GM12878 (cell line): Measurements from ENCODE around the gene SORCS1. TPM values are rescaled to one million over a fixed set of nuclear protein-coding genes. Genes with fewer than 3 reads are reported as not detected.

Source experiments
- ATAC-seq: fragments of 200-7000 bp; cut with Tn5 transposase; 3 replicates; pipeline ENCODE4 v1.9.1; 2020; ENCODE audit warnings: mild to moderate bottlenecking, moderate library complexity
- BruUV-seq: library from RNA; stranded (reverse); fragments of 400-500 nt; replicated peaks from 2 replicates; lab custom pipeline; 2021; lab: Mats Ljungman, UMichigan
- CTCF ChIA-PET: fragments of 300-600 bp; sonication (Branson Sonifier 250); formaldehyde crosslinking; extraction: SDS; loops from one replicate; lab custom pipeline; 2021; ENCODE audit warnings: inconsistent platforms; lab: Yijun Ruan, JAX
- POLR2A ChIA-PET: fragments of 350-600 bp; formaldehyde crosslinking; extraction: SDS; loops from one replicate; lab custom pipeline; 2021; ENCODE audit warnings: inconsistent platforms; lab: Charles Lee
- RAD21 ChIA-PET: fragments of 300-600 bp; sonication (Branson Sonifier 250); formaldehyde crosslinking; loops from one replicate; lab custom pipeline; 2023; ENCODE audit warnings: antibody characterized with exemption; ENCODE audit not compliant: unreplicated experiment; lab: Charles Lee
- SMC1A ChIA-PET: fragments of 300-600 bp; sonication (Branson Sonifier 250); formaldehyde crosslinking; loops from one replicate; lab custom pipeline; 2023; ENCODE audit not compliant: unreplicated experiment, uncharacterized antibody; lab: Charles Lee
- DNase-seq: peaks from one replicate; pipeline ENCODE4 v3.0.0-alpha.2; 2011; ENCODE audit warnings: low read depth, low spot score
- FAIRE-seq: peaks from 3 replicates; lab custom pipeline; 2011; peaks lifted over from hg19 to GRCh38; lab: Jason Lieb, UNC
- H2AFZ ChIP-seq: 2 replicates; pipeline ENCODE4 v1.6.0; 2011; ENCODE audit warnings: low read depth, low read length, control low read depth; ENCODE audit not compliant: control insufficient read depth
- H3K27ac ChIP-seq: 2 replicates; pipeline ENCODE4 v1.5.1; 2011; ENCODE audit warnings: control low read depth; ENCODE audit not compliant: control insufficient read depth, insufficient read depth
- H3K27me3 ChIP-seq, 2 experiments: replicated peaks in 1 of 2; 2 replicates each; pipeline versions ENCODE4 v1.6.0 to v1.6.1; 2011; ENCODE audit warnings: low read length in 1 of 2; ENCODE audit not compliant: control insufficient read depth in 2 of 2, insufficient read depth in 2 of 2
- H3K36me3 ChIP-seq, 2 experiments: 2 replicates each; pipeline ENCODE4 v1.5.1; 2011; ENCODE audit warnings: low read length in 1 of 2; ENCODE audit not compliant: control insufficient read depth in 2 of 2, insufficient read depth in 2 of 2
- H3K4me1 ChIP-seq: 2 replicates; pipeline ENCODE4 v1.6.1; 2011; ENCODE audit warnings: mild to moderate bottlenecking, low read length, moderate library complexity, mixed read lengths; ENCODE audit not compliant: control insufficient read depth, insufficient read depth
- H3K4me2 ChIP-seq: 2 replicates; pipeline ENCODE4 v1.6.0; 2011; ENCODE audit warnings: control low read depth; ENCODE audit not compliant: control insufficient read depth, insufficient read depth
- H3K4me3 ChIP-seq: fragments of 200-600 bp; sonication (generic); 2 replicates; pipeline ENCODE4 v1.5.1; 2016
- H3K79me2 ChIP-seq: 2 replicates; pipeline ENCODE4 v1.6.0; 2011; ENCODE audit warnings: low read length; ENCODE audit not compliant: control insufficient read depth, insufficient read depth
- H3K9ac ChIP-seq: 2 replicates; pipeline ENCODE4 v1.8.0; 2011; ENCODE audit warnings: low read length, control low read depth, mixed read lengths; ENCODE audit not compliant: control insufficient read depth, insufficient read depth
- H3K9me3 ChIP-seq: replicated peaks from 3 replicates; pipeline ENCODE4 v1.5.1; 2011; ENCODE audit warnings: mild to moderate bottlenecking, low read length; ENCODE audit not compliant: control insufficient read depth, insufficient read depth
- H4K20me1 ChIP-seq: 2 replicates; pipeline ENCODE4 v1.6.0; 2011; ENCODE audit not compliant: control insufficient read depth, insufficient read depth
- BHLHE40 ChIP-seq, 2 experiments: fragments of 450-650 bp in 1 of 2; IDR thresholded peaks; 2 replicates each; pipeline ENCODE4 v1.6.1; 2011 to 2017; ENCODE audit warnings: low read depth in 2 of 2, borderline replicate concordance in 1 of 2, improper control_type of control experiment in 1 of 2, low read length in 1 of 2, mild to moderate bottlenecking in 1 of 2
- LARP7 ChIP-seq: fragments of 450-650 bp; IDR thresholded peaks from 2 replicates; pipeline ENCODE4 v1.6.1; 2017; ENCODE audit warnings: mild to moderate bottlenecking
- MTA3 ChIP-seq: IDR thresholded peaks from 2 replicates; pipeline ENCODE4 v1.6.1; 2012; ENCODE audit warnings: low read length, inconsistent platforms, borderline replicate concordance
- RB1 ChIP-seq: fragments of 450-650 bp; formaldehyde crosslinking; IDR thresholded peaks from 2 replicates; pipeline ENCODE4 v1.6.1; 2017; ENCODE audit warnings: mild to moderate bottlenecking, borderline replicate concordance
- SP1 ChIP-seq: IDR thresholded peaks from one replicate; pipeline ENCODE4 v1.6.1; 2011; ENCODE audit warnings: low read depth, low read length
- TCF12 ChIP-seq: IDR thresholded peaks from 2 replicates; pipeline ENCODE4 v1.6.1; 2011; ENCODE audit warnings: low read depth, mild to moderate bottlenecking, low read length
- YY1 ChIP-seq: IDR thresholded peaks from 2 replicates; pipeline ENCODE4 v1.6.1; 2011; ENCODE audit warnings: low read depth, mild to moderate bottlenecking, low read length
- WGBS: methylation state at CpG from one replicate; pipeline ENCODE4 v1.1.6; 2016; ENCODE audit warnings: low lambda C conversion rate; ENCODE audit not compliant: insufficient replicate concordance, insufficient coverage; ENCODE audit errors: missing lambda C conversion rate; 5-methylcytosine and 5-hydroxymethylcytosine counted together
- in situ Hi-C: fragments of 300-500 bp; cut with MboI; formaldehyde crosslinking; loops from 9 replicates; pipeline ENCODE4 v1.14.3; 2018; ENCODE audit warnings: mixed read lengths
- intact Hi-C: fragments of 100-400 bp; cut with micrococcal nuclease; formaldehyde crosslinking; loops from one replicate; pipeline ENCODE4 v1.14.2; 2022; ENCODE audit not compliant: unreplicated experiment
- polyA plus RNA-seq, 11 experiments: library from polyadenylated mRNA; depleted of rRNA in 4 of 11; unstranded in 6 of 11; stranded (reverse) in 5 of 11; fragments of >200 nt; fragmentation: Nextera tagmentation in 4 of 11; fragmentation: Illumina TruSeq in 1 of 11; extraction: Ambion mirVana in 4 of 11; extraction: Trizol in 1 of 11; gene quantifications; 1 replicate in 1 of 11; 2 replicates in 10 of 11; pipeline versions ENCODE4 v1.2.1 to v1.2.3, GENCODE V29; 2011 to 2016; ENCODE audit warnings: inconsistent platforms in 2 of 11, missing spikeins in 2 of 11, low read depth in 1 of 11
- total RNA-seq, 4 experiments: library from RNA; depleted of rRNA in 3 of 4; stranded (reverse); fragments of >200 nt in 3 of 4; fragmentation: Illumina TruSeq in 1 of 4; extraction: Trizol in 1 of 4; gene quantifications; 2 replicates each; pipeline versions ENCODE4 v1.2.1 to v1.2.3, GENCODE V29; 2013 to 2021
- TF ChIP-seq, protein P1 (sequence below): fragments of 150-350 bp; IDR thresholded peaks from 2 replicates; pipeline ENCODE4 v1.6.1; 2014; ENCODE audit warnings: mild to moderate bottlenecking, low read depth, low read length

The SORCS1 gene
- total and polyA plus RNA-seq, 10 of the 15 experiments (the other 5 are each of a cell fraction or from before 2014, with no cell fraction given), result 0.02 to 9.6 (median 0.06) TPM; not detected in 3

- CTCF ChIA-PET, result no interaction called here
- SMC1A ChIA-PET, result no interaction called here
- Histone ChIP-seq H3K27ac (no peak overlapping the region), H3K36me3 (no peaks in the 10 kb centered on the region), H3K79me2 (no peaks in the 10 kb centered on the region), H3K27me3 (peaks cover 3% of the 10 kb centered on the region in 2 experiments; a peak in 3 of 4 replicates), H3K4me2 (no peak overlapping the region), H3K9ac (no peak overlapping the region), H2AFZ (no peak overlapping the region), H3K4me3 (no peak overlapping the region), H4K20me1 (no peaks in the 10 kb centered on the region), H3K9me3 (no peaks in the 10 kb centered on the region), H3K4me1 (no peaks in the 10 kb centered on the region)
- FAIRE-seq (no peak), DNase-seq (no peak), ATAC-seq (no peak; the same call in 2 of the 3 replicates)
- WGBS, result 0% methylated on average over 2 of the region's 3 CpGs
- POLR2A ChIA-PET, result no interaction called here
- intact Hi-C loops, result no loop called here
- RAD21 ChIA-PET, result no interaction called here
- in situ Hi-C loops, result no loop called here
- BruUV-seq, result no TSS peak
- no peak for TF ChIP-seq LARP7
- TF ChIP-seq, protein P1, sequence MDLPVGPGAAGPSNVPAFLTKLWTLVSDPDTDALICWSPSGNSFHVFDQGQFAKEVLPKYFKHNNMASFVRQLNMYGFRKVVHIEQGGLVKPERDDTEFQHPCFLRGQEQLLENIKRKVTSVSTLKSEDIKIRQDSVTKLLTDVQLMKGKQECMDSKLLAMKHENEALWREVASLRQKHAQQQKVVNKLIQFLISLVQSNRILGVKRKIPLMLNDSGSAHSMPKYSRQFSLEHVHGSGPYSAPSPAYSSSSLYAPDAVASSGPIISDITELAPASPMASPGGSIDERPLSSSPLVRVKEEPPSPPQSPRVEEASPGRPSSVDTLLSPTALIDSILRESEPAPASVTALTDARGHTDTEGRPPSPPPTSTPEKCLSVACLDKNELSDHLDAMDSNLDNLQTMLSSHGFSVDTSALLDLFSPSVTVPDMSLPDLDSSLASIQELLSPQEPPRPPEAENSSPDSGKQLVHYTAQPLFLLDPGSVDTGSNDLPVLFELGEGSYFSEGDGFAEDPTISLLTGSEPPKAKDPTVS, result no peak
- TF ChIP-seq MTA3, result no peak
- no peak for TF ChIP-seq YY1
- no peak for TF ChIP-seq TCF12
- TF ChIP-seq SP1, result no peak
- no peak for TF ChIP-seq RB1
- no peak for TF ChIP-seq BHLHE40 (IDR thresholded peaks at IDR 0.05; ENCODE audit: borderline replicate concordance in 1 of 2, low read depth in 2 of 2, low read length in 1 of 2)
- TF ChIP-seq, all 136 proteins: peak for 0
Observed at GRCh38 chr10:107160866-107161265, 3.6 kb downstream of the SORCS1 start.
